ENCODE data around the gene DYRK2. TPM values are rescaled to one million over a fixed set of nuclear protein-coding genes. Genes with fewer than 3 reads are reported as not detected.

The DYRK2 gene
- total and polyA plus RNA-seq, 10 of the 15 experiments (the other 5 are each of a cell fraction or from before 2014, with no cell fraction given): 3.1 to 35.9 (median 12.2) TPM

GRCh38 chr12:67618303-67618702 lies 30.2 kb upstream of the DYRK2 start:
- RAD21 ChIA-PET (ENCODE audit: unreplicated experiment): no interaction called here
- Histone ChIP-seq H2AFZ (ENCODE audit: control insufficient read depth, low read depth, low read length) (no peak overlapping the region), H3K4me1 (ENCODE audit: control insufficient read depth, insufficient read depth, low read length) (no peaks in the 10 kb centered on the region), H3K9me3 (replicated peaks; ENCODE audit: control insufficient read depth, insufficient read depth, low read length) (no peaks in the 10 kb centered on the region), H3K27me3 (replicated peaks in 1 of 2; ENCODE audit: control insufficient read depth in 2 of 2, insufficient read depth in 2 of 2, low read length in 1 of 2) (no peaks in the 10 kb centered on the region), H4K20me1 (ENCODE audit: control insufficient read depth, insufficient read depth) (no peaks in the 10 kb centered on the region), H3K4me2 (ENCODE audit: control insufficient read depth, insufficient read depth) (no peak overlapping the region), H3K9ac (ENCODE audit: control insufficient read depth, insufficient read depth, low read length) (no peak overlapping the region), H3K36me3 (ENCODE audit: control insufficient read depth in 2 of 2, insufficient read depth in 2 of 2, low read length in 1 of 2) (no peaks in the 10 kb centered on the region), H3K79me2 (ENCODE audit: control insufficient read depth, insufficient read depth, low read length) (no peaks in the 10 kb centered on the region), H3K4me3 (no peak overlapping the region), H3K27ac (ENCODE audit: control insufficient read depth, insufficient read depth) (no peak overlapping the region)
- no peak for DNase-seq (ENCODE audit: low read depth, low spot score)
- ATAC-seq: no peak
- intact Hi-C loops (cut with micrococcal nuclease; ENCODE audit: unreplicated experiment): no loop called here
- SMC1A ChIA-PET (ENCODE audit: uncharacterized antibody, unreplicated experiment): interaction anchor here (1.0 kb wide), 1 partner anchor 30 kb away, joined by 3 read pairs; no protein-coding TSS in a partner anchor
- CTCF ChIA-PET: no interaction called here
- no peak for FAIRE-seq
- POLR2A ChIA-PET: no interaction called here
- peak; percentile 67 for TF ChIP-seq SPI1 (IDR thresholded peaks at IDR 0.05; ENCODE audit: borderline replicate concordance, insufficient read depth, low read depth, low read length)
- TF ChIP-seq JUND (IDR thresholded peaks at IDR 0.05; ENCODE audit: low read depth, low read length): no peak
- 41% methylated on average over 3 of the region's 3 CpGs for WGBS (ENCODE audit: insufficient coverage, insufficient replicate concordance, low lambda C conversion rate, missing lambda C conversion rate)
- no TSS peak for BruUV-seq (replicated peaks)
- in situ Hi-C loops (cut with MboI): no loop called here

- Histone ChIP-seq H3K9ac (ENCODE audit: control insufficient read depth, insufficient read depth, low read length) (no peak overlapping the region), H4K20me1 (ENCODE audit: control insufficient read depth, insufficient read depth) (no peaks in the 10 kb centered on the region), H2AFZ (ENCODE audit: control insufficient read depth, low read depth, low read length) (no peak overlapping the region), H3K4me1 (ENCODE audit: control insufficient read depth, insufficient read depth, low read length) (no peaks in the 10 kb centered on the region), H3K36me3 (ENCODE audit: control insufficient read depth in 2 of 2, insufficient read depth in 2 of 2, low read length in 1 of 2) (no peaks in the 10 kb centered on the region), H3K79me2 (ENCODE audit: control insufficient read depth, insufficient read depth, low read length) (no peaks in the 10 kb centered on the region), H3K27ac (ENCODE audit: control insufficient read depth, insufficient read depth) (no peak overlapping the region), H3K4me2 (ENCODE audit: control insufficient read depth, insufficient read depth) (no peak overlapping the region), H3K27me3 (replicated peaks in 1 of 2; ENCODE audit: control insufficient read depth in 2 of 2, insufficient read depth in 2 of 2, low read length in 1 of 2) (no peaks in the 10 kb centered on the region), H3K9me3 (replicated peaks; ENCODE audit: control insufficient read depth, insufficient read depth, low read length) (no peaks in the 10 kb centered on the region), H3K4me3 (no peak overlapping the region)
- BruUV-seq (replicated peaks): no TSS peak
- SMC1A ChIA-PET (ENCODE audit: uncharacterized antibody, unreplicated experiment): no interaction called here
- CTCF ChIA-PET: no interaction called here
- in situ Hi-C loops (cut with MboI) (no loop called here), intact Hi-C loops (cut with micrococcal nuclease; ENCODE audit: unreplicated experiment) (no loop called here)
- TF ChIP-seq IRF5 (IDR thresholded peaks at IDR 0.05; ENCODE audit: borderline replicate concordance) (no peak), FOS (IDR thresholded peaks at IDR 0.05; ENCODE audit: borderline replicate concordance, extremely low read depth, insufficient read length) (no peak), NFYB (IDR thresholded peaks at IDR 0.05; ENCODE audit: insufficient read depth, low read depth, low read length) (no peak), CREB1 (IDR thresholded peaks at IDR 0.05; ENCODE audit: low read depth) (no peak), TCF12 (IDR thresholded peaks at IDR 0.05; ENCODE audit: low read depth, low read length) (no peak), BHLHE40 (IDR thresholded peaks at IDR 0.05; ENCODE audit: borderline replicate concordance in 1 of 2, low read depth in 2 of 2, low read length in 1 of 2) (no peak), SMAD5 (IDR thresholded peaks at IDR 0.05; ENCODE audit: low read depth) (no peak)
- DNase-seq (ENCODE audit: low read depth, low spot score): no peak
- RAD21 ChIA-PET (ENCODE audit: unreplicated experiment): no interaction called here
- POLR2A ChIA-PET: no interaction called here
- FAIRE-seq: no peak
- ATAC-seq: no peak
- 95% methylated on average over 1 of the region's 1 CpG for WGBS (ENCODE audit: insufficient coverage, insufficient replicate concordance, low lambda C conversion rate, missing lambda C conversion rate)
Observed at GRCh38 chr12:67621112-67621511, 27.4 kb upstream of the DYRK2 start.
